DMS114 treated with DMSO at 0.1 percent for 48 hours (cell line): Measurements from ENCODE around the gene DLG2.

Experiments used
- DNase-seq: peaks from one replicate; lab custom pipeline; 2025; ENCODE audit not compliant: unreplicated experiment; lab: John Stamatoyannopoulos, UW

DLG2 gene

GRCh38 chr11:83521647-83522596 lies 2105.2 kb downstream of the DLG2 start:
- DNase-seq, result no peak

GRCh38 chr11:83520849-83521248 lies 2106.3 kb downstream of the DLG2 start:
- DNase-seq, result no peak

- no peak for DNase-seq
Observed at GRCh38 chr11:83511646-83512045, 2115.5 kb downstream of the DLG2 start.

- no peak for DNase-seq
Observed at GRCh38 chr11:83510530-83511460, 2116.3 kb downstream of the DLG2 start.

GRCh38 chr11:83508804-83509203 lies 2118.3 kb downstream of the DLG2 start:
- DNase-seq, result no peak

GRCh38 chr11:83502041-83502440 lies 2125.1 kb downstream of the DLG2 start:
- no peak for DNase-seq

GRCh38 chr11:83493917-83494316 lies 2133.2 kb downstream of the DLG2 start:
- no peak for DNase-seq

GRCh38 chr11:83493034-83493433 lies 2134.1 kb downstream of the DLG2 start:
- DNase-seq, result no peak

- no peak for DNase-seq
Observed at GRCh38 chr11:83483808-83484207, 2143.3 kb downstream of the DLG2 start.

- no peak for DNase-seq
Observed at GRCh38 chr11:83480811-83481210, 2146.3 kb downstream of the DLG2 start.

GRCh38 chr11:83480251-83480650 lies 2146.9 kb downstream of the DLG2 start:
- DNase-seq, result no peak

GRCh38 chr11:83477772-83478171 lies 2149.4 kb downstream of the DLG2 start:
- DNase-seq, result no peak

GRCh38 chr11:83475760-83476159 lies 2151.4 kb downstream of the DLG2 start:
- no peak for DNase-seq

GRCh38 chr11:83473743-83474142 lies 2153.4 kb downstream of the DLG2 start:
- DNase-seq, result no peak

- no peak for DNase-seq
Observed at GRCh38 chr11:83472806-83473205, 2154.3 kb downstream of the DLG2 start.

GRCh38 chr11:83471831-83472727 lies 2155.1 kb downstream of the DLG2 start:
- no peak for DNase-seq

GRCh38 chr11:83467837-83468236 lies 2159.3 kb downstream of the DLG2 start:
- no peak for DNase-seq

GRCh38 chr11:83464160-83464944 lies 2162.8 kb downstream of the DLG2 start:
- DNase-seq, result no peak

GRCh38 chr11:83459798-83460197 lies 2167.3 kb downstream of the DLG2 start:
- no peak for DNase-seq

GRCh38 chr11:83456566-83456965 lies 2170.6 kb downstream of the DLG2 start:
- DNase-seq, result no peak
